Immature natural killer cell (primary cell): ENCODE data around the gene FMN1. TPM values are rescaled to one million over a fixed set of nuclear protein-coding genes. Genes with fewer than 3 reads are reported as not detected.

ENCODE experiments used
- DNase-seq, 3 donors: peaks; one replicate each; pipeline ENCODE4 v3.0.0; 2022; ENCODE audit warnings: mixed read lengths in 1 of 3
- H3K27ac Mint-ChIP-seq, 6 donors: one replicate each; pipeline ENCODE4 v1.8.0; 2020; ENCODE audit warnings: mixed read lengths in 6 of 6, mild to moderate bottlenecking in 5 of 6, inconsistent platforms in 4 of 6, moderate library complexity in 3 of 6
- H3K27me3 Mint-ChIP-seq, 3 donors: one replicate each; pipeline ENCODE4 v1.8.0; 2020 to 2021; ENCODE audit warnings: low read depth in 3 of 3, mild to moderate bottlenecking in 3 of 3, mixed read lengths in 3 of 3, moderate library complexity in 3 of 3, inconsistent platforms in 1 of 3
- H3K36me3 Mint-ChIP-seq, 3 donors: one replicate each; pipeline ENCODE4 v1.8.0; 2020; ENCODE audit warnings: mixed read lengths in 3 of 3, inconsistent platforms in 2 of 3, mild to moderate bottlenecking in 2 of 3
- H3K4me1 Mint-ChIP-seq, 2 donors: one replicate each; pipeline ENCODE4 v1.8.0; 2020; ENCODE audit warnings: inconsistent platforms in 2 of 2, mild to moderate bottlenecking in 2 of 2, mixed read lengths in 2 of 2, moderate library complexity in 1 of 2
- H3K4me3 Mint-ChIP-seq, 5 donors: one replicate each; pipeline ENCODE4 v1.8.0; 2020; ENCODE audit warnings: mild to moderate bottlenecking in 5 of 5, mixed read lengths in 5 of 5, inconsistent platforms in 3 of 5, moderate library complexity in 3 of 5
- H3K9me3 Mint-ChIP-seq, 6 donors: one replicate each; pipeline ENCODE4 v1.8.0; 2020; ENCODE audit warnings: mild to moderate bottlenecking in 6 of 6, mixed read lengths in 6 of 6, inconsistent platforms in 4 of 6, moderate library complexity in 3 of 6
- polyA plus RNA-seq, 3 donors: library from polyadenylated mRNA; unstranded; fragments of 300-500 nt; fragmentation: Illumina TruSeq; gene quantifications; one replicate each; pipeline ENCODE4 v1.2.3, GENCODE V29; 2021

The FMN1 gene
- polyA plus RNA-seq, 3 donors from 2014 or later = not detected

DNA sequence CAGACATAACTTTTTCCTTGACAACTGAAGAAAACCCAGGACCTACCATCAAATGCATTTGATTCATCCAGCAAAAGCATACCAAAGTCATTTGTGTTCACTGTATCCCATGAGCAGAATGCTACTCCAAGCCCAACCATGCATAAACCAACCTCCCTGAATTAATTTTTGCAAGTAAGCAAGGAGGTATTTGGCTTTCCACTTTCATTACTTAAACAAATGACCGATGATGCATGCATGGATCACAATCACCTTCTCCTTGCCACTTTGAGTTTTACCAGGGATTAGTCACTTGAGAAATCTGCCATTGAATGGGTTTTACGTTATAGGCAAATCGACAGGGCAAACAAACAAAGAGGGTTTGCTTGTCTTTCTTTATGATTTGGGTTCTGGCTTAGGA lies 214.8 kb downstream of the FMN1 start:
- no peak overlapping the region for H3K4me3 Mint-ChIP-seq
- no peaks in the 10 kb centered on the region for H3K36me3 Mint-ChIP-seq
- H3K9me3 Mint-ChIP-seq = peaks cover 0 to 4% (median 0%) of the 10 kb centered on the region in 6 donors
- peaks cover 0 to 5% of the 10 kb centered on the region in 2 donors for H3K4me1 Mint-ChIP-seq
- H3K27ac Mint-ChIP-seq = no peak overlapping the region
- DNase-seq = no peak
- H3K27me3 Mint-ChIP-seq = peaks cover 0 to 5% (median 3%) of the 10 kb centered on the region in 3 donors

GRCh38 chr15:32977506-32977905 lies 217.0 kb downstream of the FMN1 start:
- peaks cover 0 to 5% of the 10 kb centered on the region in 2 donors for H3K4me1 Mint-ChIP-seq
- H3K4me3 Mint-ChIP-seq = no peak overlapping the region
- peaks cover 0 to 5% (median 3%) of the 10 kb centered on the region in 3 donors for H3K27me3 Mint-ChIP-seq
- H3K36me3 Mint-ChIP-seq = no peaks in the 10 kb centered on the region
- DNase-seq = no peak
- peaks cover 0 to 4% (median 0%) of the 10 kb centered on the region in 6 donors for H3K9me3 Mint-ChIP-seq
- no peak overlapping the region for H3K27ac Mint-ChIP-seq

DNA sequence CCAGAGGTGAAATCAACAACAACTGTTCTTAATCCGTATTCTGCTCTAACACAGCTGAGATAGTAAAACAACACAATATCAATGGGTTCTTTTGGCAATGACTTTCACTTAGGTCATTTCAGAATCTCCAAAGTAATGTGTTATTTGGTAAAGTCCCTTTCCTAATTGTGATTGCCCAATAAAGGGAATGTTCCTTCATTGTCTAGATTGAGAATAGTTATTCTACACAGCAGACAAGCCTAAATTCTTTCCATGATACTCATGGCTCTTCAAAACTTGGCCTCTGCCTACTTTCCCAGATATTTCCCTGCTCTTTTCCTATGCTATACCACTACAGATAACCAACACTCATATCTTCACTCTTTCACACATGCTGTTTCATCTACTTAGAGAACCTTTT lies 219.8 kb downstream of the FMN1 start:
- Mint-ChIP-seq H3K9me3 (peaks cover 0 to 4% (median 0%) of the 10 kb centered on the region in 6 donors), H3K27ac (no peak overlapping the region), H3K4me1 (no peaks in the 10 kb centered on the region), H3K27me3 (peaks cover 0 to 3% (median 0%) of the 10 kb centered on the region in 3 donors), H3K4me3 (no peak overlapping the region), H3K36me3 (no peaks in the 10 kb centered on the region)
- no peak for DNase-seq

DNA sequence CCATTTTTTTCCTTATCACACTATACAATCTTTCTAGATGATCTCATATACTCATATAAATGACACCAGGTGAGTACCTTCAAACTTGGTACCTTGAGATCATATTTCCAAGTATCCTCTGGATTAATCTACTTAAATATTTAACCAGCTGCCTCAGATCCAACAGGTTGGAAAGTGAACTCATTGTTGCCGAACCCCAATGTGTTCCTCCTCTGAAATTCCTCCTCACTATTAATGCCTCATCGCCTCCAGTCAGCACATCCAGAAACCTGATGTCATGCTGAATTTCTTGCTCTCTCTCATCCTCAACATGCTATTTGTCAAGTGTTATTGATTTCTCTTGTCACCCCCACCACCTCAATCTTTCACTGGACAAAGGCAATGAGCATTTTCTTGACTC lies 221.8 kb downstream of the FMN1 start:
- H3K36me3 Mint-ChIP-seq = no peaks in the 10 kb centered on the region
- DNase-seq = no peak
- peaks cover 0 to 5% (median 3%) of the 10 kb centered on the region in 3 donors for H3K27me3 Mint-ChIP-seq
- no peak overlapping the region for H3K27ac Mint-ChIP-seq
- H3K4me1 Mint-ChIP-seq = no peaks in the 10 kb centered on the region
- H3K4me3 Mint-ChIP-seq = no peak overlapping the region
- peaks cover 0 to 2% (median 0%) of the 10 kb centered on the region in 6 donors for H3K9me3 Mint-ChIP-seq

- Mint-ChIP-seq H3K27ac (no peak overlapping the region), H3K9me3 (peaks cover 0 to 2% (median 0%) of the 10 kb centered on the region in 6 donors), H3K27me3 (peaks cover 0 to 5% (median 3%) of the 10 kb centered on the region in 3 donors)
These were observed 223.7 kb downstream of the FMN1 start for GRCh38 chr15:32970847-32971246.

DNA sequence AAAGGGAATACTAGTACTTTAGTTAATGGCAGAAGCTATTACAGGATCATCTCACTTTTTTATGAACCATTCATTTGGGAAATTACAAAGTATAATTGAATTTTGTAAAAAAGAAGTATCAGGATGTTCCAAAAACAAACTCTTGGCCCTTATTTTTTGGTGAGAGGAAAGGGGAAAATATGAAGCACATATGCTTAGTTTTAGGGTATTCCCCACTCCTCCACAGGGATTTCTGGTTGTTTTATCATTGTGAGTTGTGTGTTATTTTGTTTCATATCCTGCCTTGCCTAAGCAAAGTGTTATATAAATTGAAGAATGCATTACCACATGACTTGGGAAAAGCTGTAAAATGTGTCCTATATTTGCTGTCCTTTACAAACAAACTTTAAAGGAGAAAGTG lies 227.0 kb downstream of the FMN1 start:
- Mint-ChIP-seq H3K36me3 (no peaks in the 10 kb centered on the region), H3K4me1 (no peaks in the 10 kb centered on the region), H3K9me3 (peaks cover 0 to 2% (median 0%) of the 10 kb centered on the region in 6 donors), H3K4me3 (no peak overlapping the region), H3K27ac (no peak overlapping the region), H3K27me3 (peaks cover 0 to 3% (median 2%) of the 10 kb centered on the region in 3 donors)
- no peak for DNase-seq

More at GRCh38 chr15:32970847-32971246, 223.7 kb downstream of the FMN1 start:
- Mint-ChIP-seq H3K4me1 (no peaks in the 10 kb centered on the region), H3K36me3 (no peaks in the 10 kb centered on the region), H3K4me3 (no peak overlapping the region)
- DNase-seq = no peak

DNA sequence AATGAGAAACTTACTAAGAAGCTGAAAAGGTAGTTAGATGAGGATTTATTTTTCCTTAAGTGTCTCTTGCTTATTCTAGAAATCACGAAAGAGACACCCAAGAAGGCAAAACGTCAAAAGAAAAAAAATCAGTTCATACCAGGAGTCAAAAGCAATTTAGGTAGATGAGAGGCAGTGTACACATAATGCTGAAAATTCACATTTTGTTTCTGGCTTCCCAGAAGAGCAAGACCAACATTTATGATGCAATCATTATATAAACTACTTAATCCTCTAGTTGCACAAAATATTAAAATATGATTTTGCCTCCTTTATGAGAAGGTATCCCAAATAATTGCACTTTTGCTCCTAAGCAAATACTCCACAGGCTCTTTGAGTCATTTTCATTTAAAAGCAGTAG lies 228.0 kb downstream of the FMN1 start:
- no peak for DNase-seq
- Mint-ChIP-seq H3K4me3 (no peak overlapping the region), H3K36me3 (no peaks in the 10 kb centered on the region), H3K27me3 (peaks cover 0 to 3% (median 2%) of the 10 kb centered on the region in 3 donors), H3K9me3 (peaks cover 0 to 2% (median 0%) of the 10 kb centered on the region in 6 donors), H3K27ac (no peak overlapping the region), H3K4me1 (no peaks in the 10 kb centered on the region)

DNA sequence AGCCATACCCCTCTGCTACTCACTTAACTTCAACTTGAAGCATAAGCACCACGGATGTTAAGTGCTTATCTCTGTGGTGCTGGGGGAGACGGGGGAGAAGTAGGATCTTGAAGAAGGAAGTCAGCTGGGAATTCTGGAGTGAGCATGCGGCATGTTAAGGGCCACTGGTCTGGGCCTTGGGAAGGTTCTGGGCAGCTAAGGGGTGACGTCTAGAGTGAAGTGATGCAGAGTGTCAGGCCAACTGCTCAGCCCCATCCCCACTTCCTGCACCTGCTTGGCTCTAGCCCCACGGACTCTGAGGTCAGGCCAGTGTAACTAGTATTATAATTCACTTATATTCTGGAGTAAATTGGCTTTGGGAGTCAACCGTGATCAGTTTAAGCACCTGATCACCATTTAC lies 228.6 kb downstream of the FMN1 start:
- no peak overlapping the region for H3K27ac Mint-ChIP-seq
- no peak for DNase-seq
- H3K4me1 Mint-ChIP-seq = no peaks in the 10 kb centered on the region
- peaks cover 0 to 2% (median 0%) of the 10 kb centered on the region in 6 donors for H3K9me3 Mint-ChIP-seq
- no peaks in the 10 kb centered on the region for H3K36me3 Mint-ChIP-seq
- no peak overlapping the region for H3K4me3 Mint-ChIP-seq
- peaks cover 0 to 3% (median 2%) of the 10 kb centered on the region in 3 donors for H3K27me3 Mint-ChIP-seq

GRCh38 chr15:32959077-32959476 lies 235.4 kb downstream of the FMN1 start:
- DNase-seq = no peak
- Mint-ChIP-seq H3K36me3 (no peaks in the 10 kb centered on the region), H3K4me1 (no peaks in the 10 kb centered on the region), H3K27ac (no peak overlapping the region), H3K27me3 (peaks cover 0 to 7% (median 0%) of the 10 kb centered on the region in 3 donors), H3K9me3 (peaks cover 0 to 4% (median 0%) of the 10 kb centered on the region in 6 donors), H3K4me3 (no peak overlapping the region)

- no peaks in the 10 kb centered on the region for H3K4me1 Mint-ChIP-seq
- DNase-seq = no peak
- no peaks in the 10 kb centered on the region for H3K36me3 Mint-ChIP-seq
- no peak overlapping the region for H3K4me3 Mint-ChIP-seq
- no peak overlapping the region for H3K27ac Mint-ChIP-seq
- peaks cover 0 to 9% (median 0%) of the 10 kb centered on the region in 3 donors for H3K27me3 Mint-ChIP-seq
- peaks cover 0 to 2% (median 0%) of the 10 kb centered on the region in 6 donors for H3K9me3 Mint-ChIP-seq
These were observed 237.3 kb downstream of the FMN1 start for GRCh38 chr15:32957219-32957618.

- Mint-ChIP-seq H3K4me3 (no peak overlapping the region), H3K27ac (no peak overlapping the region)
These were observed 237.8 kb downstream of the FMN1 start for GRCh38 chr15:32956711-32957110.

GRCh38 chr15:32956006-32956405 lies 238.5 kb downstream of the FMN1 start:
- Mint-ChIP-seq H3K4me1 (no peaks in the 10 kb centered on the region), H3K36me3 (no peaks in the 10 kb centered on the region), H3K4me3 (no peak overlapping the region), H3K27me3 (peaks cover 0 to 9% (median 0%) of the 10 kb centered on the region in 3 donors), H3K27ac (no peak overlapping the region), H3K9me3 (peaks cover 0 to 2% (median 0%) of the 10 kb centered on the region in 6 donors)
- DNase-seq = no peak

More at GRCh38 chr15:32956711-32957110, 237.8 kb downstream of the FMN1 start:
- no peaks in the 10 kb centered on the region for H3K4me1 Mint-ChIP-seq
- H3K9me3 Mint-ChIP-seq = peaks cover 0 to 2% (median 0%) of the 10 kb centered on the region in 6 donors
- no peaks in the 10 kb centered on the region for H3K36me3 Mint-ChIP-seq
- DNase-seq = no peak
- peaks cover 0 to 9% (median 0%) of the 10 kb centered on the region in 3 donors for H3K27me3 Mint-ChIP-seq

DNA sequence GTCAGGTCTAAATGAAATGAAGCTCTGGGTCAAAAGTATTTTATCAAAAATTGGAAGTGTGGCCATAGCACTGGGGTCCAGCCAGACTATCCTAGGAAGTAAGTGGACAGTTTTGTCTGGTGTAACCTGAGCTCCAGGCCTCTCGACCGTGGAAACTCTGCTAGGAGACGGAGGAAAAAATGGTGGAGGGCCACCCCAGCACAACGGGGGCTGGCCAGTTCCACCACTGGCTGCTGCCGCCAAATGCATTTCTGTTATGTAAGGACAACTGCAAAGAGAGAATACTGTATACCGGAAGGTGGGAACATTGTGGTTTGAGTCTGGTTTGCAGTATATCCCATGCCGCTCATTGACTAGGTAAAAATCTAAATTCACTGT lies 241.0 kb downstream of the FMN1 start:
- Mint-ChIP-seq H3K9me3 (no peaks in the 10 kb centered on the region), H3K27me3 (peaks cover 0 to 6% (median 0%) of the 10 kb centered on the region in 3 donors), H3K4me1 (no peaks in the 10 kb centered on the region), H3K36me3 (no peaks in the 10 kb centered on the region), H3K4me3 (no peak overlapping the region), H3K27ac (no peak overlapping the region)
- no peak for DNase-seq

DNA sequence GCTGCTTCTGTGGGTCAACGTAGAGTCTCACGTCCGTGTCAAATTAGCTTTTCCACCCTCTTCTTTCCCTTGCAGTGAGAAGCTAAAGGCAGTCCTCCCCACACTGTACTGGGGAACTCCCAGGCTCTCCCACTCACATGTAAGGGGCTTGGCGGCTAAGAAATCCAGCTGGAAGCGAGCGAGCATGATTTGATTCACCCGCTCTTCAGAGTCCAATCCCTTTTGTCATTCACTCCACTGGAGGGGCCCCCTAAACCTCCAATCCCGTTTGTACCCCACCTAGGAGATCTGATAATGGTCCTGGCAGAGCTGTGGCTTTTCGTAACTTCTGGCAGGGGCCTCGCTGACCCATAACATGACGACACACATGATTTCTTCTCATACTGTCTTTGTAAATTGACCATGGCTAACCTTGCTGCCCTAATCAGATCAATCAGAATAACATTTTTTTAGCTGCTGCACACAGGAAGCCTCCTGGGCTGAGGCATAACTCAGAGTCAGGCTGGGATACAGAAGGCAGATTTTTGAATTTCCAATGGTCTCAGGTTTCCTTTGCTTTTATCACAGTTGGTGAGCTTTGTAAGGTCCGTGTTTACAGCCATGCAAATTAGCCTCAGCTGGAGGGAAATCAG lies 241.5 kb downstream of the FMN1 start:
- Mint-ChIP-seq H3K4me3 (no peak overlapping the region), H3K27ac (no peak overlapping the region), H3K27me3 (peaks cover 0 to 6% (median 0%) of the 10 kb centered on the region in 3 donors), H3K9me3 (no peaks in the 10 kb centered on the region), H3K4me1 (no peaks in the 10 kb centered on the region), H3K36me3 (no peaks in the 10 kb centered on the region)
- no peak for DNase-seq
